H1 (cell line): Measurements from ENCODE around the gene HTR2B.

ENCODE experiments used
- E2F6 ChIP-seq: IDR thresholded peaks from 2 replicates; pipeline ENCODE4 v1.6.1; 2012; ENCODE audit warnings: inconsistent platforms
- EZH2 ChIP-seq: fragments of 200-600 bp; sonication (generic); IDR thresholded peaks from 2 replicates; pipeline ENCODE4 v1.7.1; 2012; ENCODE audit warnings: low read depth, mild to moderate bottlenecking, moderate library complexity, low read length, inconsistent platforms; ENCODE audit not compliant: severe bottlenecking
- RAD21 ChIP-seq, 2 experiments: IDR thresholded peaks in 1 of 2; conservative IDR thresholded peaks in 1 of 2; 2 replicates each; pipeline ENCODE4 v1.6.1; 2011; ENCODE audit warnings: low read depth in 2 of 2, low read length in 2 of 2, improper control_type of control experiment in 1 of 2, inconsistent platforms in 1 of 2, mild to moderate bottlenecking in 1 of 2, moderate library complexity in 1 of 2
- SIN3A ChIP-seq, 2 experiments: IDR thresholded peaks in 1 of 2; conservative IDR thresholded peaks in 1 of 2; 2 replicates each; pipeline ENCODE4 v1.6.1; 2011 to 2012; ENCODE audit warnings: low read length in 2 of 2, improper control_type of control experiment in 1 of 2, low read depth in 1 of 2, mild to moderate bottlenecking in 1 of 2
- TAF1 ChIP-seq: IDR thresholded peaks from 2 replicates; pipeline ENCODE4 v1.6.1; 2011; ENCODE audit warnings: mild to moderate bottlenecking, low read depth, low read length
- ZNF274 ChIP-seq: IDR thresholded peaks from 2 replicates; pipeline ENCODE4 v1.7.0; 2012; ENCODE audit warnings: low read length, borderline replicate concordance; ENCODE audit errors: extremely low read depth
- TF ChIP-seq, protein P1 (sequence below), 3 experiments: IDR thresholded peaks; 1 replicate in 2 of 3; 2 replicates in 1 of 3; pipeline versions ENCODE4 v1.5.1 to v1.6.1; 2011; ENCODE audit warnings: low read length in 3 of 3, mild to moderate bottlenecking in 3 of 3, inconsistent platforms in 2 of 3, low read depth in 1 of 3, moderate library complexity in 1 of 3; ENCODE audit not compliant: insufficient read depth in 1 of 3; ENCODE audit errors: control extremely low read depth in 1 of 3

DNA sequence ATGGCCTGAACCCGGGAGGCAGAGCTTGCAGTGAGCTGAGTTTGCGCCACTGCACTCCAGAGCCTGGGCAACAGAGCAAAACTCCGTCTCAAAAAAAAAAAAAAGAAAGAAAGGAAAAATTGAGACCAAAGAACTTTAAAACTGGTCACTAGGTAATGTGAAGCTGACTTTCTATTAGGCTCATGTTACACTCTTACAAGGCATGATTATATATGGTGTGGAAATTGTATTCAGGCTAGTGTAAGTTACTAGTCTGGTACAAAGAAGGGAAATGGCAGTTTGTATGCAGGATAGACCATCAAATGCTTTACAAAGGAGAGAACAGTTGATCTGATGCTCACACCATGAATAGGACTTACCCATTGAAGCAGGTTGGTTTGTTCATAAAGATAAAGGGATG is 38.2 kb upstream of the HTR2B start:
- TF ChIP-seq, protein P1, sequence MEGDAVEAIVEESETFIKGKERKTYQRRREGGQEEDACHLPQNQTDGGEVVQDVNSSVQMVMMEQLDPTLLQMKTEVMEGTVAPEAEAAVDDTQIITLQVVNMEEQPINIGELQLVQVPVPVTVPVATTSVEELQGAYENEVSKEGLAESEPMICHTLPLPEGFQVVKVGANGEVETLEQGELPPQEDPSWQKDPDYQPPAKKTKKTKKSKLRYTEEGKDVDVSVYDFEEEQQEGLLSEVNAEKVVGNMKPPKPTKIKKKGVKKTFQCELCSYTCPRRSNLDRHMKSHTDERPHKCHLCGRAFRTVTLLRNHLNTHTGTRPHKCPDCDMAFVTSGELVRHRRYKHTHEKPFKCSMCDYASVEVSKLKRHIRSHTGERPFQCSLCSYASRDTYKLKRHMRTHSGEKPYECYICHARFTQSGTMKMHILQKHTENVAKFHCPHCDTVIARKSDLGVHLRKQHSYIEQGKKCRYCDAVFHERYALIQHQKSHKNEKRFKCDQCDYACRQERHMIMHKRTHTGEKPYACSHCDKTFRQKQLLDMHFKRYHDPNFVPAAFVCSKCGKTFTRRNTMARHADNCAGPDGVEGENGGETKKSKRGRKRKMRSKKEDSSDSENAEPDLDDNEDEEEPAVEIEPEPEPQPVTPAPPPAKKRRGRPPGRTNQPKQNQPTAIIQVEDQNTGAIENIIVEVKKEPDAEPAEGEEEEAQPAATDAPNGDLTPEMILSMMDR (IDR thresholded peaks at IDR 0.05; ENCODE audit: control extremely low read depth in 1 of 3, insufficient read depth in 1 of 3, low read depth in 1 of 3, low read length in 3 of 3) = no peak
- TF ChIP-seq ZNF274 = no peak
- TF ChIP-seq E2F6 = no peak
- TF ChIP-seq RAD21 (IDR thresholded peaks at IDR 0.05 in 1 of 2, conservative IDR thresholded peaks at IDR 0.05 in 1 of 2; ENCODE audit: low read depth in 2 of 2, low read length in 2 of 2) = no peak
- no peak for TF ChIP-seq TAF1
- TF ChIP-seq SIN3A (conservative IDR thresholded peaks at IDR 0.05 in 1 of 2, IDR thresholded peaks at IDR 0.05 in 1 of 2; ENCODE audit: low read depth in 1 of 2, low read length in 2 of 2) = no peak
- TF ChIP-seq EZH2 = no peak
